Adrenal gland (tissue), 12 donors: ENCODE data around the gene ETV6. TPM values are rescaled to one million over a fixed set of nuclear protein-coding genes. Genes with fewer than 3 reads are reported as not detected.
"Not testable (repeated sequence)": the region's sequence is repeated elsewhere in the genome, so short reads cannot be mapped to it uniquely, and the experiment has no call there.

Source experiments
- DNase-seq, 7 donors: peaks; one replicate each; pipeline ENCODE4 v3.0.0-alpha.2; 2019 to 2020
- H3K27ac ChIP-seq, 5 donors: fragments of 200-600 bp; sonication (generic) in 4 of 5; 1 replicate in 3 of 5; 2 replicates in 2 of 5; pipeline versions ENCODE4 v1.5.1 to v1.8.0; 2016 to 2020; ENCODE audit warnings: mild to moderate bottlenecking in 1 of 5
- H3K27me3 ChIP-seq: fragments of 200-600 bp; 2 replicates; pipeline ENCODE4 v1.8.0; 2021
- H3K36me3 ChIP-seq, 2 donors: fragments of 200-600 bp; replicated peaks in 1 of 2; 1 replicate in 1 of 2; 2 replicates in 1 of 2; pipeline versions ENCODE4 v1.5.1 to v1.8.0; 2018 to 2022
- H3K4me1 ChIP-seq, 2 donors: fragments of 200-600 bp; replicated peaks in 1 of 2; 1 replicate in 1 of 2; 2 replicates in 1 of 2; pipeline versions ENCODE4 v1.5.1 to v1.8.0; 2018 to 2021
- H3K4me3 ChIP-seq, 4 donors: fragments of 200-600 bp; sonication (generic) in 3 of 4; one replicate each; pipeline ENCODE4 v1.5.1; 2016 to 2018
- H3K9me3 ChIP-seq, 3 donors: fragments of 200-600 bp; sonication (generic) in 1 of 3; replicated peaks in 1 of 3; 1 replicate in 2 of 3; 2 replicates in 1 of 3; pipeline versions ENCODE4 v1.5.1 to v1.8.0; 2016 to 2021
- POLR2A ChIP-seq, 2 donors: fragments of 450-650 bp; IDR thresholded peaks; one replicate each; pipeline ENCODE4 v1.6.1; 2017; ENCODE audit warnings: antibody characterized with exemption in 2 of 2, mild to moderate bottlenecking in 2 of 2, moderate library complexity in 1 of 2
- WGBS, 4 donors: extraction: QIAGEN DNeasy Blood & Tissue Kit in 2 of 4; methylation state at CpG; one replicate each; pipeline versions ENCODE4 v1.1.5 to v1.1.7; 2013 to 2017; 5-methylcytosine and 5-hydroxymethylcytosine counted together
- intact Hi-C, 2 donors: fragments of 100-400 bp; cut with DNase I; formaldehyde crosslinking; loops; one replicate each; pipeline versions ENCODE4 v1.14.1 to v1.15.0; 2022 to 2023
- polyA plus RNA-seq, 3 donors: library from polyadenylated mRNA; stranded (reverse); fragments of 200-250 nt in 2 of 3; fragments of 350-450 nt in 1 of 3; fragmentation: Illumina TruSeq in 1 of 3; extraction: RNeasy Lipid Tissue Mini Kit (QIAGEN cat#74804) in 1 of 3; gene quantifications; one replicate each; pipeline ENCODE4 v1.2.3, GENCODE V29; 2013 to 2014
- total RNA-seq, 9 donors: library from RNA; depleted of rRNA in 4 of 9; stranded (reverse); fragments of >200 nt in 4 of 9; fragments of 120-200 nt in 1 of 9; fragmentation: NEBNext Ultra II Directional in 1 of 9; extraction: Animal tissue kit (Norgen Biotek cat#: 25700) in 1 of 9; gene quantifications; one replicate each; pipeline versions ENCODE4 v1.1.0 to v1.2.4, GENCODE V29; 2013 to 2023
- TF ChIP-seq, protein P1 (sequence below), 6 experiments: fragments of 450-650 bp in 4 of 6; fragments of 200-600 bp in 2 of 6; sonication (generic) in 1 of 6; IDR thresholded peaks; 1 replicate in 5 of 6; 2 replicates in 1 of 6; pipeline versions ENCODE4 v1.5.1 to v1.8.0; 2016 to 2021; ENCODE audit warnings: antibody characterized with exemption in 6 of 6, mild to moderate bottlenecking in 2 of 6, moderate library complexity in 1 of 6
- donor health status: healthy with polysubstance abuse.
- donor health status: Bipolar disorder and iron deficiency.
- donor health status: DM: yes; HTN: yes; CAD: no.
- donor health status: DM: no; HTN: no; CAD: no.
- donor health status: DM: no; HTN: no; CAD: no.
- donor health status: DM: yes; HTN: yes; CAD: no.

The ETV6 gene
- total and polyA plus RNA-seq, 12 donors = 9.6 to 46.6 (median 19.5) TPM

GRCh38 chr12:11628353-11628752 lies 21.1 kb upstream of the ETV6 start:
- Histone ChIP-seq H3K27me3 (no peaks in the 10 kb centered on the region), H3K4me1 (no peaks in the 10 kb centered on the region), H3K9me3 (no peaks in the 10 kb centered on the region), H3K4me3 (no peak overlapping the region), H3K27ac (no peak overlapping the region), H3K36me3 (no peaks in the 10 kb centered on the region)
- 77 to 95% (median 79%) methylated on average over 7 of the region's 7 CpGs for WGBS, 4 donors
- TF ChIP-seq, protein P1, sequence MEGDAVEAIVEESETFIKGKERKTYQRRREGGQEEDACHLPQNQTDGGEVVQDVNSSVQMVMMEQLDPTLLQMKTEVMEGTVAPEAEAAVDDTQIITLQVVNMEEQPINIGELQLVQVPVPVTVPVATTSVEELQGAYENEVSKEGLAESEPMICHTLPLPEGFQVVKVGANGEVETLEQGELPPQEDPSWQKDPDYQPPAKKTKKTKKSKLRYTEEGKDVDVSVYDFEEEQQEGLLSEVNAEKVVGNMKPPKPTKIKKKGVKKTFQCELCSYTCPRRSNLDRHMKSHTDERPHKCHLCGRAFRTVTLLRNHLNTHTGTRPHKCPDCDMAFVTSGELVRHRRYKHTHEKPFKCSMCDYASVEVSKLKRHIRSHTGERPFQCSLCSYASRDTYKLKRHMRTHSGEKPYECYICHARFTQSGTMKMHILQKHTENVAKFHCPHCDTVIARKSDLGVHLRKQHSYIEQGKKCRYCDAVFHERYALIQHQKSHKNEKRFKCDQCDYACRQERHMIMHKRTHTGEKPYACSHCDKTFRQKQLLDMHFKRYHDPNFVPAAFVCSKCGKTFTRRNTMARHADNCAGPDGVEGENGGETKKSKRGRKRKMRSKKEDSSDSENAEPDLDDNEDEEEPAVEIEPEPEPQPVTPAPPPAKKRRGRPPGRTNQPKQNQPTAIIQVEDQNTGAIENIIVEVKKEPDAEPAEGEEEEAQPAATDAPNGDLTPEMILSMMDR (IDR thresholded peaks at IDR 0.05) = no peak
- TF ChIP-seq POLR2A (IDR thresholded peaks at IDR 0.05) = no peak
- intact Hi-C loops = no loop called here
- DNase-seq = no peak

GRCh38 chr12:11630046-11630706 lies 19.3 kb upstream of the ETV6 start:
- WGBS, 4 donors = 73 to 97% (median 74%) methylated on average over 5 of the region's 5 CpGs
- peak in 2 of 7 donors; percentile 17 to 30 for DNase-seq
- H3K4me1 ChIP-seq = no peaks in the 10 kb centered on the region
- no peaks in the 10 kb centered on the region for H3K36me3 ChIP-seq
- no peak for TF ChIP-seq POLR2A (IDR thresholded peaks at IDR 0.05)
- TF ChIP-seq, protein P1 (IDR thresholded peaks at IDR 0.05) = no peak
- no peak overlapping the region for H3K4me3 ChIP-seq
- intact Hi-C loops = no loop called here
- no peaks in the 10 kb centered on the region for H3K9me3 ChIP-seq
- no peaks in the 10 kb centered on the region for H3K27me3 ChIP-seq
- no peak overlapping the region for H3K27ac ChIP-seq

GRCh38 chr12:11631288-11631687 lies 18.2 kb upstream of the ETV6 start:
- DNase-seq = no peak
- H3K4me3 ChIP-seq = no peak overlapping the region
- H3K9me3 ChIP-seq = no peaks in the 10 kb centered on the region
- no peaks in the 10 kb centered on the region for H3K4me1 ChIP-seq
- TF ChIP-seq, protein P1 (IDR thresholded peaks at IDR 0.05) = no peak
- TF ChIP-seq POLR2A (IDR thresholded peaks at IDR 0.05) = no peak
- intact Hi-C loops = no loop called here
- no peak overlapping the region for H3K27ac ChIP-seq
- WGBS, 4 donors = 57 to 77% (median 69%) methylated on average over 1 of the region's 1 CpG
- no peaks in the 10 kb centered on the region for H3K27me3 ChIP-seq
- no peaks in the 10 kb centered on the region for H3K36me3 ChIP-seq

DNA sequence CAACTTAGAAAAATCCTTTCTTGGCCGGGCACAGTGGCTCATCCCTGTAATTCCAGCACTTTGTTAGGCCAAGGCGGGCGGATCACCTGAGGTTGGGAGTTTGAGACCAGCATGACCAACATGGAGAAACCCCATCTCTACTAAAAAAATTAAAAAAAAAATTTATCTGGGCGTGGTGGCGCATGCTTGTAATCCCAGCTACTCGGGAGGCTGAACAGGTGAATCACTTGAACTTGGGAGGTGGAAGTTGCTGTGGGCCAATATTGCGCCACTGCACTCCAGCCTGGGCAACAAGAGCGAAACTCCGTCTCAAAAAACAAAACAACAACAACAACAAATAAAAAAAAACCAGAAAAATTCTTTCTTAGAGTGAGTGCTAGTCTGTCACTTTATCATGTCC lies 17.6 kb upstream of the ETV6 start:
- H3K4me1 ChIP-seq, DNase-seq, H3K36me3 ChIP-seq, H3K27me3 ChIP-seq, H3K9me3 ChIP-seq, H3K27ac ChIP-seq, H3K4me3 ChIP-seq, intact Hi-C loops: not testable (repeated sequence)
- 95 to 96% (median 95%) methylated on average over 9 of the region's 9 CpGs for WGBS, 4 donors

GRCh38 chr12:11633968-11634367 lies 15.5 kb upstream of the ETV6 start:
- Histone ChIP-seq H3K27ac (no peak overlapping the region), H3K9me3 (no peaks in the 10 kb centered on the region), H3K36me3 (no peaks in the 10 kb centered on the region), H3K4me3 (no peak overlapping the region), H3K27me3 (no peaks in the 10 kb centered on the region), H3K4me1 (no peaks in the 10 kb centered on the region)
- WGBS, 4 donors = 45 to 65% (median 53%) methylated on average over 4 to 6 of the region's 6 CpGs
- TF ChIP-seq, protein P1 (IDR thresholded peaks at IDR 0.05) = no peak
- TF ChIP-seq POLR2A (IDR thresholded peaks at IDR 0.05) = no peak
- intact Hi-C loops = no loop called here
- DNase-seq = no peak
